Activated naive CD8-positive, alpha-beta T cell treated with anti-CD3 and anti-CD28 coated beads, Interleukin-2, amount 10 ng/mL, durations not matched to agents 7 days and 5 days (primary cell): Measurements from ENCODE around the gene NBEA. TPM values are rescaled to one million over a fixed set of nuclear protein-coding genes. Genes with fewer than 3 reads are reported as not detected.
"Not testable (repeated sequence)": the region's sequence is repeated elsewhere in the genome, so short reads cannot be mapped to it uniquely, and the experiment has no call there.

Source experiments
- ATAC-seq: fragments of 150-1000 bp; cut with Tn5 transposase; one replicate; pipeline ENCODE4 v1.10.0; 2021; ENCODE audit warnings: low read depth, moderate library complexity
- POLR2A ChIA-PET: fragments of 350-600 bp; sonication (Branson Sonifier 250); formaldehyde crosslinking; loops from one replicate; lab custom pipeline; 2021; ENCODE audit warnings: antibody characterized with exemption; lab: Charles Lee
- DNase-seq: peaks from one replicate; pipeline ENCODE4 v3.0.0; 2021
- H3K27ac Mint-ChIP-seq: one replicate; pipeline ENCODE4 v1.8.0; 2022; ENCODE audit warnings: mild to moderate bottlenecking, mixed read lengths
- H3K27me3 Mint-ChIP-seq: one replicate; pipeline ENCODE4 v1.8.0; 2022; ENCODE audit warnings: mild to moderate bottlenecking, moderate library complexity, mixed read lengths
- H3K36me3 Mint-ChIP-seq: one replicate; pipeline ENCODE4 v1.8.0; 2021; ENCODE audit warnings: mild to moderate bottlenecking, mixed read lengths
- H3K4me1 Mint-ChIP-seq: one replicate; pipeline ENCODE4 v1.8.0; 2021; ENCODE audit warnings: mixed read lengths
- H3K4me3 Mint-ChIP-seq: one replicate; pipeline ENCODE4 v1.8.0; 2022; ENCODE audit warnings: mild to moderate bottlenecking, moderate library complexity, mixed read lengths
- H3K9me3 Mint-ChIP-seq: one replicate; pipeline ENCODE4 v1.8.0; 2021; ENCODE audit warnings: mixed read lengths
- total RNA-seq, 2 experiments: library from RNA; stranded (reverse); gene quantifications; one replicate each; pipeline ENCODE4 v1.2.3, GENCODE V29; 2021

The NBEA gene
- total RNA-seq, 2 experiments from 2014 or later, result 0.60 to 1.1 TPM

GRCh38 chr13:35055705-35056104 lies 113.6 kb downstream of the NBEA start:
- Mint-ChIP-seq H3K27me3 (no peaks in the 10 kb centered on the region), H3K4me1 (no peaks in the 10 kb centered on the region), H3K9me3 (no peaks in the 10 kb centered on the region), H3K4me3 (no peak overlapping the region), H3K36me3 (no peaks in the 10 kb centered on the region), H3K27ac (no peak overlapping the region)
- no peak for DNase-seq
- POLR2A ChIA-PET, result no interaction called here
- no peak for ATAC-seq

GRCh38 chr13:35057858-35058257 lies 115.8 kb downstream of the NBEA start:
- no peaks in the 10 kb centered on the region for H3K27me3 Mint-ChIP-seq
- POLR2A ChIA-PET, result no interaction called here
- no peaks in the 10 kb centered on the region for H3K9me3 Mint-ChIP-seq
- no peaks in the 10 kb centered on the region for H3K4me1 Mint-ChIP-seq
- H3K4me3 Mint-ChIP-seq, result no peak overlapping the region
- no peak for ATAC-seq
- H3K36me3 Mint-ChIP-seq, result no peaks in the 10 kb centered on the region
- no peak overlapping the region for H3K27ac Mint-ChIP-seq
- DNase-seq, result no peak

- H3K4me3 Mint-ChIP-seq, H3K27me3 Mint-ChIP-seq, ATAC-seq, H3K36me3 Mint-ChIP-seq, POLR2A ChIA-PET, H3K9me3 Mint-ChIP-seq, H3K27ac Mint-ChIP-seq, H3K4me1 Mint-ChIP-seq, DNase-seq: not testable (repeated sequence)
Measured at GRCh38 chr13:35058585-35058984, 116.5 kb downstream of the NBEA start.

- DNase-seq (no peak), ATAC-seq (no peak)
- no peaks in the 10 kb centered on the region for H3K27me3 Mint-ChIP-seq
- no peak overlapping the region for H3K27ac Mint-ChIP-seq
- H3K4me1 Mint-ChIP-seq, result no peaks in the 10 kb centered on the region
- H3K4me3 Mint-ChIP-seq, result no peak overlapping the region
- POLR2A ChIA-PET, result no interaction called here
- H3K9me3 Mint-ChIP-seq, result peaks cover 12% of the 10 kb centered on the region
- no peaks in the 10 kb centered on the region for H3K36me3 Mint-ChIP-seq
Measured at GRCh38 chr13:35086667-35087066, 144.6 kb downstream of the NBEA start.

GRCh38 chr13:35092251-35092650 lies 150.2 kb downstream of the NBEA start:
- H3K4me1 Mint-ChIP-seq, result no peaks in the 10 kb centered on the region

GRCh38 chr13:35092751-35093150 lies 150.7 kb downstream of the NBEA start:
- POLR2A ChIA-PET, result no interaction called here
- Mint-ChIP-seq H3K9me3 (peaks cover 4% of the 10 kb centered on the region), H3K27ac (no peak overlapping the region), H3K4me1 (no peaks in the 10 kb centered on the region), H3K36me3 (no peaks in the 10 kb centered on the region), H3K4me3 (no peak overlapping the region), H3K27me3 (no peaks in the 10 kb centered on the region)
- no peak for DNase-seq
- no peak for ATAC-seq

More at GRCh38 chr13:35092251-35092650, 150.2 kb downstream of the NBEA start:
- POLR2A ChIA-PET, result no interaction called here
- no peak overlapping the region for H3K27ac Mint-ChIP-seq
- ATAC-seq (no peak), DNase-seq (no peak)
- H3K36me3 Mint-ChIP-seq, result no peaks in the 10 kb centered on the region
- no peaks in the 10 kb centered on the region for H3K27me3 Mint-ChIP-seq
- peaks cover 7% of the 10 kb centered on the region for H3K9me3 Mint-ChIP-seq
- H3K4me3 Mint-ChIP-seq, result no peak overlapping the region

GRCh38 chr13:35093356-35093755 lies 151.3 kb downstream of the NBEA start:
- Mint-ChIP-seq H3K4me1 (no peaks in the 10 kb centered on the region), H3K27ac (no peak overlapping the region), H3K4me3 (no peak overlapping the region), H3K9me3 (peaks cover 2% of the 10 kb centered on the region), H3K36me3 (no peaks in the 10 kb centered on the region), H3K27me3 (no peaks in the 10 kb centered on the region)
- DNase-seq (no peak), ATAC-seq (no peak)
- POLR2A ChIA-PET, result no interaction called here

- ATAC-seq, DNase-seq, H3K4me1 Mint-ChIP-seq, POLR2A ChIA-PET, H3K9me3 Mint-ChIP-seq, H3K4me3 Mint-ChIP-seq, H3K27ac Mint-ChIP-seq, H3K36me3 Mint-ChIP-seq, H3K27me3 Mint-ChIP-seq: not testable (repeated sequence)
Measured at GRCh38 chr13:35106771-35107170, 164.7 kb downstream of the NBEA start.

- Mint-ChIP-seq H3K27ac (no peak overlapping the region), H3K4me1 (no peaks in the 10 kb centered on the region), H3K9me3 (peaks cover 2% of the 10 kb centered on the region), H3K4me3 (no peak overlapping the region), H3K27me3 (no peaks in the 10 kb centered on the region), H3K36me3 (no peaks in the 10 kb centered on the region)
- POLR2A ChIA-PET, result no interaction called here
- DNase-seq (no peak), ATAC-seq (no peak)
Measured at GRCh38 chr13:35107535-35107934, 165.5 kb downstream of the NBEA start.

GRCh38 chr13:35113612-35114011 lies 171.5 kb downstream of the NBEA start:
- H3K9me3 Mint-ChIP-seq, H3K27me3 Mint-ChIP-seq, H3K36me3 Mint-ChIP-seq, ATAC-seq, DNase-seq, H3K4me1 Mint-ChIP-seq, H3K27ac Mint-ChIP-seq, H3K4me3 Mint-ChIP-seq, POLR2A ChIA-PET: not testable (repeated sequence)

GRCh38 chr13:35127466-35127865 lies 185.4 kb downstream of the NBEA start:
- H3K27ac Mint-ChIP-seq, result no peak overlapping the region
- H3K4me3 Mint-ChIP-seq, result no peak overlapping the region
- no peaks in the 10 kb centered on the region for H3K4me1 Mint-ChIP-seq
- no peaks in the 10 kb centered on the region for H3K9me3 Mint-ChIP-seq
- no peaks in the 10 kb centered on the region for H3K27me3 Mint-ChIP-seq
- H3K36me3 Mint-ChIP-seq, result no peaks in the 10 kb centered on the region
- no peak for DNase-seq
- ATAC-seq, result no peak
- POLR2A ChIA-PET, result no interaction called here

- no peaks in the 10 kb centered on the region for H3K4me1 Mint-ChIP-seq
- no peak overlapping the region for H3K4me3 Mint-ChIP-seq
- no peak for DNase-seq
- H3K9me3 Mint-ChIP-seq, result no peaks in the 10 kb centered on the region
- no peaks in the 10 kb centered on the region for H3K27me3 Mint-ChIP-seq
- H3K36me3 Mint-ChIP-seq, result no peaks in the 10 kb centered on the region
- no peak overlapping the region for H3K27ac Mint-ChIP-seq
- no peak for ATAC-seq
- POLR2A ChIA-PET, result no interaction called here
Measured at GRCh38 chr13:35129500-35129899, 187.4 kb downstream of the NBEA start.

GRCh38 chr13:35131471-35131870 lies 189.4 kb downstream of the NBEA start:
- ATAC-seq, result no peak
- H3K27ac Mint-ChIP-seq, result no peak overlapping the region
- no peaks in the 10 kb centered on the region for H3K9me3 Mint-ChIP-seq
- POLR2A ChIA-PET, result no interaction called here
- no peaks in the 10 kb centered on the region for H3K36me3 Mint-ChIP-seq
- no peaks in the 10 kb centered on the region for H3K27me3 Mint-ChIP-seq
- H3K4me3 Mint-ChIP-seq, result no peak overlapping the region
- H3K4me1 Mint-ChIP-seq, result peaks cover 4% of the 10 kb centered on the region
- DNase-seq, result no peak

GRCh38 chr13:35136585-35136984 lies 194.5 kb downstream of the NBEA start:
- peaks cover 2% of the 10 kb centered on the region for H3K9me3 Mint-ChIP-seq
- no peak overlapping the region for H3K4me3 Mint-ChIP-seq
- POLR2A ChIA-PET, result no interaction called here
- H3K4me1 Mint-ChIP-seq, result peaks cover 17% of the 10 kb centered on the region
- no peaks in the 10 kb centered on the region for H3K27me3 Mint-ChIP-seq
- no peak overlapping the region for H3K27ac Mint-ChIP-seq
- no peak for DNase-seq
- H3K36me3 Mint-ChIP-seq, result peaks cover 2% of the 10 kb centered on the region
- ATAC-seq, result no peak

GRCh38 chr13:35139591-35139990 lies 197.5 kb downstream of the NBEA start:
- no peak for DNase-seq
- Mint-ChIP-seq H3K27me3 (no peaks in the 10 kb centered on the region), H3K36me3 (peaks cover 2% of the 10 kb centered on the region), H3K27ac (peak overlapping the region; percentile 74), H3K9me3 (peaks cover 2% of the 10 kb centered on the region), H3K4me3 (peak overlapping the region; percentile 11), H3K4me1 (peaks cover 18% of the 10 kb centered on the region)
- ATAC-seq, result peak; percentile 92
- POLR2A ChIA-PET, result interaction anchor here (0.6 kb wide), 2 partner anchors 983 to 1761 kb away, joined by 3 to 6 read pairs; no protein-coding TSS in a partner anchor
